IPS DF 19.7 (cell line): ENCODE data around the gene GMDS.
A peak's percentile ranks its signal among the peaks of the same experiment; 100 is the strongest.

Experiments used
- DNase-seq: peaks from one replicate; pipeline ENCODE4 v3.0.0-alpha.2; 2013; ENCODE audit warnings: low read depth, low spot score

Gene GMDS

GRCh38 chr6:1941534-1941933, 303.9 kb downstream of the GMDS start:
- no peak for DNase-seq

- DNase-seq: no peak
These were observed 305.0 kb downstream of the GMDS start for GRCh38 chr6:1940381-1940780.

DNA sequence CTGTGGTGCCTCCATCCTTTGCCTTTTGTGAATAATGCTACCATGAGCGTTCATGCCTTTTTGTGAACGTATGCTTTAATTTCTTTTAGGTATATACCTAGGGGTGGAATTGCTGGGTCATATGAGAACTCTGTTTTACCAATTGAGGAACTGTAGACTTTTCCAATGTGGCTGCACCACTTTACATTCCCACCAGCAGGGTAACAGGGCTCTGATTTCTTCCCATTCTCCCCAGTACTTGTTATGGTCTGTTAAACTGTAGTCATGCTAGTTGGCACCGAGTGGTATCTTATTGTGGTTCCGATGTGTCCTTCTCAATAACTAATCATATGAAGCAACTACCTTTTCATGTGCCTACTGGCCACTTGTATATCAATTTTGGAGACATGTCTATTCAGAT, 312.1 kb downstream of the GMDS start:
- DNase-seq: no peak

GRCh38 chr6:1931817-1932216, 313.6 kb downstream of the GMDS start:
- DNase-seq: no peak

- no peak for DNase-seq
These were observed 315.0 kb downstream of the GMDS start for GRCh38 chr6:1930356-1930755.

DNA sequence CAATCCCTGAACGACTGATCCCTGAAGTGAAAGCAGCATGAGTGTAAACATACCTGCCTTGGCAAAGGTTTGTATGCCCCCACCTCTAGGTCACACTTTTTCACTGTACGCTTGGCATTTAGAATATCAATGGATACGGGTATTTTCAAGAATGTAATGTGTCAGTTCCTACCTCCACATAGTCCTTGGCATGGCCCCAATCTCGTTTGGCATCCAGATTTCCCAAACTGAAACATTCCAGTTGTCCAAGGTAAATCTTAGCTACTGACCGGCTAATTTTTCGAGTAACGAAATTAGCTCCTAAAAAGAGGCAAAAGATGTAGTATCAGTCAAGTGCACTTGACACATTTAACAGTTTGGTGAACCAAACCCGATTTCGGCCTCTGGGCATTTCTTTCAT, 315.5 kb downstream of the GMDS start:
- DNase-seq: no peak

DNA sequence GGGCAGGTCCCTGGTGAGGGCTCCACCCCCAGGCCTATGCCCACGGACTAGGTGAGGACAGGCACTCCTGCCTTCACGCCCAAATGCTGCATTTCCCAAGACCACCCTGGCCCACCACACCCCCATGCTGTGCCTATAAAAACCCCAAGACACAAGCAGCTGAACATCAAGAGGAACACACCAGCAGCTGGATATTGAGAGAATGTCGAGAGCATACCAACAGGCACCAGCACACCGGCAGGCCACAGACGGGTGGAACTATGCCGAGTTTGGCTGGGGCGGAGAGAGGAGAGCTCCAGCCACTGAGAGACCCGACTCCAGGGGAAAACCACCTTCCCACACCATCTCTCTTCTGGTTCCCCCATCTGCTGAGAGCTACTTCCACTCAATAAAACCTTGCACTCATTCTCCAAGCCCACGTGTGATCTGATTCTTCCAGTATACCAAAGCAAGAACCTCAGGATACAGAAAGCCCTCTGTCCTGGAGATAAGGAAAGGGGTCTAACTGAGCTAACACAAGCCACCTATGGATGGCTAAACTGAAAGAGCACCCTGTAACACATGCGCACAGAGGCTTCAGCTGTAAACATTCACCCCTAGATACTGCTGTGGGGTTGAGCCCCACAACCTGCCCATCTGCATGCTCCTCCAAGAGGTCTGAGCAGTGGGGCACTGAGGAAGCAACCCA, 319.5 kb downstream of the GMDS start:
- no peak for DNase-seq

DNA sequence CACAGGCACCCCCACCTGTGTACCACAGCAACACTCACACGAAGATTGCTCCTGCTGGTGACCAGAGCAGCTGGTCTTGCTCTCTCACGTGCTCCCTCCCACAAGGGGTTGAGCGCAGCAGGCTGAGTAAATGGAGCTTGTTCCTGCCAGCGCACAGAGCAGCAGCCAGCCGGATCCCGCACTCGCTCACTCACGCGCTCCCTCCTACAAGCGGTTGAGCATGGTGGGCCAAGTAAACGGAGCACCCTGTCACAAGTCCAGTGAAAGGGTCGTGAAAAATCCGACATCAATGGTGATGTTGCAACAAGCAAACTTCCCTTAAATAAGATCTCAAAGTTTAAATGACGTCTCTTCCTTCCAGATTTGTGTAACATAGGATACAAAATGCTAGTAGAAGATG, 322.0 kb downstream of the GMDS start:
- DNase-seq: no peak

DNA sequence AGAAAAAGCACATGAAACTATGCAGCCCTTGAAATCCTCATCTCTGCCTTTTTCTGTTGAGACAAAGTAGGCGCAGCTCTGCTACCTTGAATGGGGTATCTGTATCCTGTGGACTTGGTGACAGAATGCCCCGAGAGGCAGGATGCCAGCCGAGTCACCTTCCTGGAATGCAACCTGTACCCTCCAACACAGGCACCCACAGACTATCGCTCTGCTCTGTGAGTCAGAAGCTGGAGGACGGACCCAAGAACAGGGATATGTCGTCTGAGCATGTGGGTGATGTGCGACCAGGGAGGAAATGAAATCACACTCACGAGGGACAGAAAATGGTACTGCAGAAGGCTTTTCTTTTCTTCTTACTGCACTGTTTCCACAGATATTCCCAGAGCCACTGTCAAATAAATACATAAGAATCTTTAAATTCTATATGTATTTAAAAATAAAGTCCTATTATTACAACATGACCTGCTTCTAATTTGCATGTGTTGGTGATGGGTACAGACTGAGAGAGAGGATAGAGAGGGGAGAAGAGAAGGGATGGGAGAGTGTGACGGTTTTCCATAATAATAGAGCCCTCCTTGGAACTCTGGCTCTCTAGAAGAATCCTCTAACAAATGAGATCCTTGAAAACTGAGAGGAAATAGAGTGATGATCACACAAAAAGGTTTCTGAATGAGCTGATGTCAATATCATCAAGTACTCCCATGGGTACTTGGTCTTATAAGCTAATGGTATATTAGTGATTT, 327.6 kb downstream of the GMDS start:
- peak; percentile 12 for DNase-seq

DNA sequence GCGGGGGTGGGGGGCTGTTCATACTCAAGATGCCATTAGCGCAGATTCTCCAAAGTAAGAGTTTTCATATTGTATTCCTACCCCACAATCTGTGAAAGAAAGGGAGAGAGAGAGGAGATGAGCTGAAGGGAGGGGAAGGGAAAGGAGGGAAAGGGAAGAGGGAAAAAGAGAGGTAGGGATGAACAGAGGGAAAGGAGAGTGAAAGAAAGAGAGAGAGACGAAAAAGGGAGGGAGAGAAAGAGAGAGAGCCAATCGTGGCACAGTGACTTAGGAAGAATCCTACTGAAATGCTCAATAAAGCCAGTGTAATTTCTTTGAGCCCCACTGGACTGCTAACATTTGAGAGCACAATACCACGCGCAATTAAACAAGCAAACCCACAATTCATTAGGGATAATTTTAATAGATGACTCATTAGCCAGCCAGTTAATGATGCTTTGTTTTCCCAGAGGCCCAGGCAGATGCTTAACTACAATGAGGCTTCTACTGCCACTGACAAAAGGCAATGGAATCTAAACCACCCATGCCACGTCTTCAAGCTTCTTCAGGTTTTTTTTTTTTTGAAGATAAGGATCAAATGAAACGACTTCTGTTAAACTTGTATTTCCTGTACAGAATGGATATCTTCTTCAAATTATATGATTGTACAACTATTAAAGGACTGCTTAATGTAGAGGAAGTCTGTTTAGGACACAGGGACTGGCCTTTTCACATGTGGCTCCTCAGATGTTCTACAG, 328.9 kb downstream of the GMDS start:
- DNase-seq: no peak

DNA sequence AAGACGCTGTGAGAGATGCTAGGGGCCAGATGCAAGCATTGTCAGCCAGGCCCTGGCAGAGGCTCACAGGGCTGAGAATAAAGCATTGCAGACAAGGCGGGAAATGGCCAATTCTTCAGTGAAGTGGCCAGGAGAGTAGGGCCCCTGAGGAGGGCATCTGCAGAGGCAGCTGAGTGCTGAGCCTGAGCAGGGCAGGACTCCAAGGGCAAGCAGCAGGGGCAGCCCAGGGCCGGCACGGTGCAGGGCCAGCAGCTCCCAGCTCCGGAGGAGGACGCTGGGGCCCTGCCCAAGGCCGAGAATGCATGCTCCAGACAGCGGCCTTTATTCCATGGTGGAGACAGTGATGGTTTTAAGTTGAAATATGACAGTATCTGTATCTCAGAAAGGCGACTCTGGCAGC, 330.2 kb downstream of the GMDS start:
- no peak for DNase-seq

DNA sequence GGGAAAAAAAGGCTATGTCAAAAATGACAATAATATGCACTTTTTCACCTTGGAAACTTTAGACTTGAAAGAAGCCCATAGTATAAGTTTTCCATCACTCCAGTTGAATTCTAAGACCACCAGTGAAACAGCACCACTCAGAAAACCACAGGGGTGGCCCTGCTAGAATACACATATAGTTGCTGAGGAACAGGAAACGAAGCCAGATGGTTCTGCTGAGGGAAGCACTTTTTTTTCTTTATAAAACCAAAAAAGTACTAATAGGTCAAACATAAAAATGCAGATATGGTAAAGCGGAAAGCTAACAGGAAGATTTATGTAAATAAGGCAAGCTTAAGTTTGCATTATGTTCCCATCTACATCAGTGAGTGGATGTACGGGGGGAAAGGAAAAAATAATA, 331.8 kb downstream of the GMDS start:
- DNase-seq: no peak

DNA sequence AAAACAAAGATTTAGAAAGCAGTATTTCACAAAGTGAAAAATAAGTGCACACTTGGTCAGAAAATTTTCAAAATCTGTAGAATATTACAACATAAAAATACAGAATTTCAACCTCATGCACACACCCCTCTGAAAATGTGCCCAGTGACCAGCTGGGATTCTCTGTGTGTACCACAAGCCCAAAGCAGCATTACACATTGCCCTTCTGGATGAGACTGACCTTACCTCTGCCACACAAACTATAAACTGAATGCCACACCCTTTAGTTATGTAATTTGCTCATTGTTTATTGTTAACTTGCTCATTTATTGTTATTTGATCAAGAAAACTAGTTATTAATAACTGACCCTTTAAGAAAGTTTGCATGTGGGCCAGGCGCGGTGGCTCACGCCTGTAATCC, 332.7 kb downstream of the GMDS start:
- no peak for DNase-seq

- no peak for DNase-seq
These were observed 333.9 kb downstream of the GMDS start for GRCh38 chr6:1911474-1911873.

DNA sequence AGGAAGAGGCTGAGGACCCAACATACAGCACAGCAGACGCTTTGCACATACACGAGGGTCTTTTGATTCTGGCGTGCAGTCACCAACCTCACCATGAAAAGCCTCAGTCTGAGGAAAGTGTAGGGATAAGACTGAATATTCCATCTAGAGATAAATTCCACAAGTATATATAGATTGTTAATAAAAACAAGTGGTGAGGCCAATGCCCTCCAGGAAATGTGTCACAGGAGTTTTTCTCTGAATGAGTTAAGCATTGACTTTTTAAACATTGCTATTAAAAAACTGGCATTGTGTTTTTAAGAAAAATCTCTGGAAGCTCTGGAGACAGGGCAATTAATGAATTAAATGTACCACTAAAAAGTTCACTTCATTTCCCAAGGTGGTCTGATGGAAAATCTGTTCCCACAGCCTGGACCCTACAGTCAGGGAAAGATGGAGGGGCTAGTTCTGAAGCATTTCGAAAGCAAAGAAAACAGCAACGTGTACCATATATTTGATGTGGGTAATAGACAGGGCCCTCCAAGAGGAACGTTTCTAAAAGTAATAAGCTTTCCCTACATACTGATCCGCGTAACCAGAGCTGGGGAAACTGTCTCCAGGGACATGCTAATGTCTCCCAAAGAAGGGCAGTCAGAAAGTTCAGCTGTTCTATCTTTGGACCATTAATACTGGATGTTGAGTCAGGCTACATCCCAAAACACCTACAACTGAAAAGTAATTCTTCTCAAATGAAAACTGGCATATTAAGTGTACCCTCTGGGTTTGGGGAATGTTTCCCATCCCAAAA, 334.6 kb downstream of the GMDS start:
- DNase-seq: no peak

- DNase-seq: no peak
These were observed 336.6 kb downstream of the GMDS start for GRCh38 chr6:1908784-1909183.

- DNase-seq: no peak
These were observed 338.8 kb downstream of the GMDS start for GRCh38 chr6:1906609-1907008.

DNA sequence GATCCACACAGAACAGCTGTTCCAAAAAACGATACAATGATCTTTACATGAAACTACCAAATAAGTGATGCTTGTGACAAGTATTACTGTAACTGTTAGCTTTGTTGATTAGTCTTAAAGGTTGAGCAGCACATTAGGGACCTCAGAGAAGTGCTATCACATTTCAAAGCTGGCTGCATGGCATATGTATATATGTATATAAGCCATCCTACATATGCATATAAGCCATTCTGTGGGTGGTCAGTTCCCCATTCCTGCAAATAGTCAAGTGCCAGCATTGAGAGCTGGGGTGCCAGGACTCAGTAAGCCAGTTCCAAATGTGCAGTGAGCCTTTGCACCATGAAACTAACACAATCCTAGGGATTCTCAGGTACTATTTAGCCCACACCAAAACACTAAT, 339.4 kb downstream of the GMDS start:
- no peak for DNase-seq

- DNase-seq: no peak
These were observed 340.5 kb downstream of the GMDS start for GRCh38 chr6:1904898-1905297.

GRCh38 chr6:1904466-1904799, 341.0 kb downstream of the GMDS start:
- no peak for DNase-seq

GRCh38 chr6:1903780-1904465, 341.5 kb downstream of the GMDS start:
- no peak for DNase-seq

- no peak for DNase-seq
These were observed 343.8 kb downstream of the GMDS start for GRCh38 chr6:1901556-1901955.
